ENCODE data around the gene CAMK4. TPM values are rescaled to one million over a fixed set of nuclear protein-coding genes. Genes with fewer than 3 reads are reported as not detected.

Gene CAMK4
- total and polyA plus RNA-seq, 9 of the 15 experiments (the other 6 are each of a cell fraction or from before 2014, with no cell fraction given) = 0.35 TPM; not detected in 8

- H3K9ac ChIP-seq (ENCODE audit: insufficient read depth in 1 of 2, low read depth in 2 of 2, low read length in 2 of 2) = no peak overlapping the region
- no peak overlapping the region for H3K4me2 ChIP-seq (ENCODE audit: insufficient read depth, low read length)
- H3K4me1 ChIP-seq (replicated peaks in 1 of 2; ENCODE audit: control insufficient read depth in 2 of 2, insufficient read depth in 2 of 2, low read length in 2 of 2) = no peaks in the 10 kb centered on the region
- FAIRE-seq (no peak), ATAC-seq (peak; percentile 73; the same call in 2 of the 3 replicates), DNase-seq (ENCODE audit: extremely low read depth in 1 of 4, low spot score in 3 of 4) (no peak)
- ChIA-PET CTCF (ENCODE audit: low intra/inter-chr PET ratio) (no interaction called here), POLR2A (no interaction called here)
- in situ Hi-C loops (cut with MboI) = no loop called here
- TF ChIP-seq BCL6 (CRISPR knock-in tag; IDR thresholded peaks at IDR 0.05) (no peak), ZKSCAN1 (IDR thresholded peaks at IDR 0.05; ENCODE audit: low read depth, low read length) (no peak), CBX8 (IDR thresholded peaks at IDR 0.05; ENCODE audit: borderline replicate concordance, extremely low read depth, low read depth, low read length, poor library complexity, severe bottlenecking) (no peak), SMARCC2 (IDR thresholded peaks at IDR 0.05; ENCODE audit: low read depth) (no peak), FOXP1 (CRISPR knock-in tag; IDR thresholded peaks at IDR 0.05) (no peak), IRF1 (CRISPR knock-in tag; IDR thresholded peaks at IDR 0.05; ENCODE audit: borderline replicate concordance) (no peak), MBD2 (IDR thresholded peaks at IDR 0.05; ENCODE audit: borderline replicate concordance, low read depth) (no peak), KDM4B (IDR thresholded peaks at IDR 0.05; ENCODE audit: borderline replicate concordance in 2 of 2, low read depth in 1 of 2) (no peak), ADNP (tag; IDR thresholded peaks at IDR 0.05) (no peak), EP400 (IDR thresholded peaks at IDR 0.05) (no peak), ZNF324 (CRISPR knock-in tag; IDR thresholded peaks at IDR 0.05) (no peak), ARID1B (IDR thresholded peaks at IDR 0.05) (no peak), ZNF695 (CRISPR knock-in tag; IDR thresholded peaks at IDR 0.05) (no peak), ZNF655 (CRISPR knock-in tag; IDR thresholded peaks at IDR 0.05) (no peak), ESRRA (IDR thresholded peaks at IDR 0.05; ENCODE audit: borderline replicate concordance, low read depth) (no peak), HDAC3 (IDR thresholded peaks at IDR 0.05; ENCODE audit: borderline replicate concordance, partially characterized antibody) (no peak), DLX4 (CRISPR knock-in tag; IDR thresholded peaks at IDR 0.05) (no peak), ZNF589 (CRISPR knock-in tag; IDR thresholded peaks at IDR 0.05; ENCODE audit: low read depth) (no peak), ZNF280B (CRISPR knock-in tag; IDR thresholded peaks at IDR 0.05) (no peak)
- H4K20me1 ChIP-seq (replicated peaks; ENCODE audit: control insufficient read depth, insufficient read depth, low read length) = no peaks in the 10 kb centered on the region
- H3K4me3 ChIP-seq = no peak overlapping the region
- intact Hi-C loops (cut with micrococcal nuclease) = no loop called here
- WGBS (ENCODE audit: insufficient coverage, low coverage, missing lambda C conversion rate) = 4% methylated on average over 3 of the region's 3 CpGs
- H3K79me2 ChIP-seq (ENCODE audit: control insufficient read depth, insufficient read depth, low read length) = no peaks in the 10 kb centered on the region
- no peak overlapping the region for H3K27ac ChIP-seq (ENCODE audit: extremely low read depth, low read depth, low read length)
- H3K9me3 ChIP-seq (replicated peaks; ENCODE audit: control insufficient read depth, insufficient read depth, low read depth, low read length) = no peaks in the 10 kb centered on the region
- no peaks in the 10 kb centered on the region for H3K27me3 ChIP-seq (ENCODE audit: control insufficient read depth in 2 of 2, insufficient read depth in 2 of 2, low read length in 2 of 2)
- BruUV-seq (replicated peaks) = no TSS peak
- H2AFZ ChIP-seq (ENCODE audit: low read depth, low read length) = 0 out of 2 replicates have a peak overlapping the region, but pooled peaks have one; percentile 7
- H3K36me3 ChIP-seq (ENCODE audit: control insufficient read depth, insufficient read depth, low read length) = no peaks in the 10 kb centered on the region
- no peaks in the 10 kb centered on the region for H3K9me1 ChIP-seq (ENCODE audit: control insufficient read depth, insufficient read depth, low read length)
Measured at GRCh38 chr5:111415053-111415452, 190.9 kb downstream of the CAMK4 start.
